Measurements from ENCODE around the gene PAMR1. TPM values are rescaled to one million over a fixed set of nuclear protein-coding genes. Genes with fewer than 3 reads are reported as not detected.

PAMR1 gene
- total and polyA plus RNA-seq, 9 of the 15 experiments (the other 6 are each of a cell fraction or from before 2014, with no cell fraction given): not detected

- no peak overlapping the region for H3K4me2 ChIP-seq (ENCODE audit: insufficient read depth, low read length)
- in situ Hi-C loops (cut with MboI): no loop called here
- ATAC-seq (no peak), DNase-seq (ENCODE audit: extremely low read depth in 1 of 4, low spot score in 3 of 4) (no peak), FAIRE-seq (no peak)
- BruUV-seq (replicated peaks): no TSS peak
- ChIA-PET POLR2A (interaction anchor here (1.1 kb wide), 1 partner anchor 8 kb away, joined by 3 read pairs; no protein-coding TSS in a partner anchor), CTCF (ENCODE audit: low intra/inter-chr PET ratio) (no interaction called here)
- no peak overlapping the region for H3K27ac ChIP-seq (ENCODE audit: extremely low read depth, low read depth, low read length)
- H3K4me3 ChIP-seq: no peak overlapping the region
- no peaks in the 10 kb centered on the region for H3K79me2 ChIP-seq (ENCODE audit: control insufficient read depth, insufficient read depth, low read length)
- no peaks in the 10 kb centered on the region for H4K20me1 ChIP-seq (replicated peaks; ENCODE audit: control insufficient read depth, insufficient read depth, low read length)
- H2AFZ ChIP-seq (ENCODE audit: low read depth, low read length): no peak overlapping the region
- H3K9me1 ChIP-seq (ENCODE audit: control insufficient read depth, insufficient read depth, low read length): no peaks in the 10 kb centered on the region
- no peak overlapping the region for H3K9ac ChIP-seq (ENCODE audit: insufficient read depth in 1 of 2, low read depth in 2 of 2, low read length in 2 of 2)
- no peaks in the 10 kb centered on the region for H3K36me3 ChIP-seq (ENCODE audit: control insufficient read depth, insufficient read depth, low read length)
- intact Hi-C loops (cut with micrococcal nuclease): no loop called here
- peaks cover 3 to 4% of the 10 kb centered on the region in 2 experiments; a peak in 2 of 5 replicates for H3K27me3 ChIP-seq (ENCODE audit: control insufficient read depth in 2 of 2, insufficient read depth in 2 of 2, low read length in 2 of 2)
- 0% methylated on average over 1 of the region's 1 CpG for WGBS (ENCODE audit: insufficient coverage, low coverage, missing lambda C conversion rate)
- H3K4me1 ChIP-seq (replicated peaks in 1 of 2; ENCODE audit: control insufficient read depth in 2 of 2, insufficient read depth in 2 of 2, low read length in 2 of 2): no peaks in the 10 kb centered on the region
- no peaks in the 10 kb centered on the region for H3K9me3 ChIP-seq (replicated peaks; ENCODE audit: control insufficient read depth, insufficient read depth, low read depth, low read length)
- TF ChIP-seq MEIS2 (IDR thresholded peaks at IDR 0.05; ENCODE audit: partially characterized antibody) (no peak), HNRNPK (IDR thresholded peaks at IDR 0.05; ENCODE audit: low read depth, low read length, poor library complexity, severe bottlenecking) (no peak), HMBOX1 (IDR thresholded peaks at IDR 0.05) (no peak), COPS2 (conservative IDR thresholded peaks at IDR 0.05) (no peak), CBFA2T2 (conservative IDR thresholded peaks at IDR 0.05) (no peak), ZNF197 (CRISPR knock-in tag; IDR thresholded peaks at IDR 0.05; ENCODE audit: low read depth) (no peak), ZNF311 (CRISPR knock-in tag; IDR thresholded peaks at IDR 0.05) (no peak), ZBTB17 (CRISPR knock-in tag; IDR thresholded peaks at IDR 0.05) (no peak), RFX7 (CRISPR knock-in tag; IDR thresholded peaks at IDR 0.05) (no peak), DEAF1 (CRISPR knock-in tag; IDR thresholded peaks at IDR 0.05) (no peak), PKNOX1 (IDR thresholded peaks at IDR 0.05) (no peak), HDAC2 (IDR thresholded peaks at IDR 0.05) (no peak), ZNF23 (CRISPR knock-in tag; IDR thresholded peaks at IDR 0.05) (no peak), CREB3 (tag; conservative IDR thresholded peaks at IDR 0.05; ENCODE audit: low read depth) (no peak), ZNF511 (CRISPR knock-in tag; IDR thresholded peaks at IDR 0.05) (no peak), TCF3 (CRISPR knock-in tag; IDR thresholded peaks at IDR 0.05) (no peak), ZNF79 (CRISPR knock-in tag; IDR thresholded peaks at IDR 0.05; ENCODE audit: low read depth) (no peak)
Observed at GRCh38 chr11:35464308-35464707, 61.1 kb downstream of the PAMR1 start.

Data from K562 (cell line).